Natural killer cell (primary cell): ENCODE data around the gene CCSER2. TPM values are rescaled to one million over a fixed set of nuclear protein-coding genes. Genes with fewer than 3 reads are reported as not detected.
"Not testable (repeated sequence)": the region's sequence is repeated elsewhere in the genome, so short reads cannot be mapped to it uniquely, and the experiment has no call there.

Source experiments
- ATAC-seq, 3 donors: fragments of 150-1000 bp in 2 of 3; fragments of 200-7000 bp in 1 of 3; cut with Tn5 transposase; 1 replicate in 1 of 3; 2 replicates in 2 of 3; pipeline ENCODE4 v1.10.0; 2021; ENCODE audit warnings: mild to moderate bottlenecking in 2 of 3, moderate library complexity in 2 of 3
- DNase-seq, 2 donors: peaks; one replicate each; pipeline versions ENCODE4 v3.0.0 to v3.0.0-alpha.2; 2013 to 2021; ENCODE audit warnings: mixed read lengths in 1 of 2
- H3K27ac ChIP-seq: one replicate; pipeline ENCODE4 v1.5.1; 2013; ENCODE audit warnings: mild to moderate bottlenecking, low read length
- H3K27me3 ChIP-seq: one replicate; pipeline ENCODE4 v1.6.1; 2013; ENCODE audit warnings: low read length; ENCODE audit not compliant: control insufficient read depth, insufficient read depth
- H3K36me3 ChIP-seq: one replicate; pipeline ENCODE4 v1.6.1; 2013; ENCODE audit warnings: low read length; ENCODE audit not compliant: control insufficient read depth, insufficient read depth
- H3K4me1 ChIP-seq: one replicate; pipeline ENCODE4 v1.6.1; 2013; ENCODE audit warnings: low read length; ENCODE audit not compliant: control insufficient read depth, insufficient read depth
- H3K4me3 ChIP-seq: one replicate; pipeline ENCODE4 v1.5.1; 2013; ENCODE audit warnings: low read length
- H3K9me3 ChIP-seq: one replicate; pipeline ENCODE4 v1.6.1; 2013; ENCODE audit warnings: low read length; ENCODE audit not compliant: control insufficient read depth, insufficient read depth
- H3K27ac Mint-ChIP-seq, 2 donors: one replicate each; pipeline ENCODE4 v1.8.0; 2022; ENCODE audit warnings: mild to moderate bottlenecking in 2 of 2, mixed read lengths in 2 of 2, moderate library complexity in 1 of 2
- H3K27me3 Mint-ChIP-seq, 2 donors: one replicate each; pipeline ENCODE4 v1.8.0; 2022; ENCODE audit warnings: low read depth in 2 of 2, mixed read lengths in 2 of 2
- H3K36me3 Mint-ChIP-seq: one replicate; pipeline ENCODE4 v1.8.0; 2022; ENCODE audit warnings: mixed read lengths
- H3K4me1 Mint-ChIP-seq, 2 donors: one replicate each; pipeline ENCODE4 v1.8.0; 2022; ENCODE audit warnings: mixed read lengths in 2 of 2
- H3K4me3 Mint-ChIP-seq: one replicate; pipeline ENCODE4 v1.8.0; 2022; ENCODE audit warnings: mild to moderate bottlenecking, moderate library complexity, mixed read lengths
- H3K9me3 Mint-ChIP-seq, 2 donors: one replicate each; pipeline ENCODE4 v1.8.0; 2022; ENCODE audit warnings: mixed read lengths in 2 of 2
- CTCF ChIP-seq: fragments of 200-600 bp; IDR thresholded peaks from one replicate; pipeline ENCODE4 v1.8.0; 2022; ENCODE audit warnings: antibody characterized with exemption
- WGBS: methylation state at CpG from one replicate; pipeline ENCODE4 v1.1.7; 2013; ENCODE audit warnings: missing lambda C conversion rate; ENCODE audit not compliant: insufficient coverage; 5-methylcytosine and 5-hydroxymethylcytosine counted together
- intact Hi-C: fragments of 100-400 bp; cut with micrococcal nuclease; formaldehyde crosslinking; loops from one replicate; pipeline ENCODE4 v1.14.2; 2022
- total RNA-seq, 4 donors: library from RNA; stranded (reverse); fragments of 120-200 nt in 1 of 4; gene quantifications; one replicate each; pipeline versions ENCODE4 v1.2.3 to v1.2.4, GENCODE V29; 2013 to 2022

CCSER2 gene
- total RNA-seq, result 100 to 1,000 TPM; 125 to 158 (median 146) TPM
- total RNA-seq (2013), result 120 TPM

GRCh38 chr10:84328418-84329195, at the start of gene CCSER2:
CCSER2 (plus strand) TSS chr10:84328589; CDS start chr10:84371053, 42,464 bp downstream.
- no peak for TF ChIP-seq CTCF
- Mint-ChIP-seq H3K4me3 (peak within 1 kb of the TSS; percentile 98), H3K9me3 (no peaks in the 10 kb centered on the region), H3K36me3 (peaks cover 10% of the 10 kb centered on the region), H3K27ac (peak within 1 kb of the TSS; percentile 92 to 100), H3K27me3 (no peaks in the 10 kb centered on the region), H3K4me1 (peaks cover 36 to 39% of the 10 kb centered on the region in 2 donors)
- ATAC-seq (peak; percentile 77 to 88 (median 77)), DNase-seq (peak; percentile 95 to 99)
- no peaks in the 10 kb centered on the region for H3K9me3 ChIP-seq
- no peaks in the 10 kb centered on the region for H3K27me3 ChIP-seq
- H3K4me1 ChIP-seq, result peaks cover 26% of the 10 kb centered on the region
- WGBS, result under 1% methylated on average over 103 of the region's 104 CpGs
- no peaks in the 10 kb centered on the region for H3K36me3 ChIP-seq
- intact Hi-C loops, result loop anchor here (1.0 kb wide), 2 partner anchors 14 to 189 kb away; partner anchors contain the start of gene GHITM
- H3K4me3 ChIP-seq, result peak within 1 kb of the TSS; percentile 61
- H3K27ac ChIP-seq, result peak within 1 kb of the TSS; percentile 96

GRCh38 chr10:84279876-84280475, 48.4 kb upstream of the CCSER2 start:
- H3K27ac Mint-ChIP-seq, intact Hi-C loops, H3K36me3 ChIP-seq, H3K4me3 ChIP-seq, H3K36me3 Mint-ChIP-seq, H3K9me3 ChIP-seq, H3K4me3 Mint-ChIP-seq, H3K9me3 Mint-ChIP-seq, ATAC-seq, DNase-seq, H3K4me1 Mint-ChIP-seq, H3K27me3 ChIP-seq, H3K27ac ChIP-seq, H3K4me1 ChIP-seq: not testable (repeated sequence)
- H3K27me3 Mint-ChIP-seq, result peaks cover 19 to 43% of the 10 kb centered on the region in 2 donors
- WGBS, result 83% methylated on average over 20 of the region's 31 CpGs

GRCh38 chr10:84286695-84287094, 41.7 kb upstream of the CCSER2 start:
- H3K9me3 ChIP-seq, result no peaks in the 10 kb centered on the region
- Mint-ChIP-seq H3K4me3 (no peak overlapping the region), H3K36me3 (no peaks in the 10 kb centered on the region), H3K27me3 (peaks cover 11 to 13% of the 10 kb centered on the region in 2 donors), H3K9me3 (no peaks in the 10 kb centered on the region), H3K27ac (no peak overlapping the region), H3K4me1 (no peaks in the 10 kb centered on the region)
- H3K36me3 ChIP-seq, result no peaks in the 10 kb centered on the region
- no peaks in the 10 kb centered on the region for H3K27me3 ChIP-seq
- H3K4me1 ChIP-seq, result no peaks in the 10 kb centered on the region
- no peak for DNase-seq
- intact Hi-C loops, result no loop called here
- H3K4me3 ChIP-seq, result no peak overlapping the region
- TF ChIP-seq CTCF, result no peak
- no peak for ATAC-seq
- H3K27ac ChIP-seq, result no peak overlapping the region

- Histone ChIP-seq H3K27ac (no peak overlapping the region), H3K9me3 (no peaks in the 10 kb centered on the region), H3K27me3 (no peaks in the 10 kb centered on the region), H3K4me1 (no peaks in the 10 kb centered on the region), H3K4me3 (no peak overlapping the region), H3K36me3 (no peaks in the 10 kb centered on the region)
- intact Hi-C loops, result no loop called here
- Mint-ChIP-seq H3K36me3 (no peaks in the 10 kb centered on the region), H3K4me1 (no peaks in the 10 kb centered on the region), H3K27me3 (peaks cover 11 to 13% of the 10 kb centered on the region in 2 donors), H3K27ac (no peak overlapping the region), H3K4me3 (no peak overlapping the region), H3K9me3 (no peaks in the 10 kb centered on the region)
- TF ChIP-seq CTCF, result no peak
- no peak for ATAC-seq
- 88% methylated on average over 1 of the region's 1 CpG for WGBS
- DNase-seq, result no peak
Measured at GRCh38 chr10:84288151-84288550, 40.2 kb upstream of the CCSER2 start.
